Endothelial cell of umbilical vein (primary cell): ENCODE results near the gene TXNRD1. TPM values are rescaled to one million over a fixed set of nuclear protein-coding genes. Genes with fewer than 3 reads are reported as not detected.

Source experiments
- BruUV-seq: library from RNA; stranded (reverse); fragments of 400-500 nt; replicated peaks from 2 replicates; lab custom pipeline; 2021; lab: Mats Ljungman, UMichigan
- CTCF ChIA-PET: fragments of 300-600, 350-600 bp; sonication (Branson Sonifier 250); formaldehyde crosslinking; loops from one replicate; lab custom pipeline; 2021; ENCODE audit warnings: antibody characterized with exemption, inconsistent platforms; lab: Charles Lee
- POLR2A ChIA-PET: fragments of 300-600, 350-600 bp; sonication (Branson Sonifier 250); formaldehyde crosslinking; loops from one replicate; lab custom pipeline; 2021; ENCODE audit warnings: antibody characterized with exemption, inconsistent platforms; lab: Charles Lee
- DNase-seq: peaks from one replicate; pipeline ENCODE4 v3.0.0-alpha.2; 2011; ENCODE audit warnings: low read depth, low spot score
- FAIRE-seq: peaks from 2 replicates; lab custom pipeline; 2011; peaks lifted over from hg19 to GRCh38; lab: Jason Lieb, UNC
- H2AFZ ChIP-seq: 2 replicates; pipeline ENCODE4 v1.6.0; 2012; ENCODE audit warnings: low read depth, low read length, control low read depth, inconsistent platforms
- H3K27ac ChIP-seq: 2 replicates; pipeline ENCODE4 v1.5.1; 2011; ENCODE audit warnings: low read depth, mild to moderate bottlenecking, control low read depth, low read length, moderate library complexity; ENCODE audit not compliant: insufficient read depth
- H3K27me3 ChIP-seq, 2 experiments: 2 replicates each; pipeline versions ENCODE4 v1.6.0 to v1.6.1; 2011; ENCODE audit warnings: low read length in 2 of 2, mixed read lengths in 1 of 2; ENCODE audit not compliant: control insufficient read depth in 2 of 2, insufficient read depth in 2 of 2
- H3K36me3 ChIP-seq, 2 experiments: 2 replicates in 1 of 2; 3 replicates in 1 of 2; pipeline ENCODE4 v1.5.1; 2011; ENCODE audit warnings: low read length in 2 of 2, mild to moderate bottlenecking in 1 of 2, moderate library complexity in 1 of 2; ENCODE audit not compliant: control insufficient read depth in 2 of 2, insufficient read depth in 2 of 2; ENCODE audit errors: extremely low read depth in 1 of 2
- H3K4me1 ChIP-seq: 3 replicates; pipeline ENCODE4 v1.5.1; 2011; ENCODE audit warnings: mild to moderate bottlenecking, low read length; ENCODE audit not compliant: control insufficient read depth, insufficient read depth; ENCODE audit errors: extremely low read depth
- H3K4me2 ChIP-seq: 2 replicates; pipeline ENCODE4 v1.6.1; 2011; ENCODE audit warnings: low read length, control low read depth, mixed read lengths; ENCODE audit not compliant: insufficient read depth
- H3K4me3 ChIP-seq, 3 experiments: fragments of 200-600 bp in 1 of 3; sonication (generic), shearing (Covaris generic) in 1 of 3; replicated peaks in 1 of 3; 2 replicates each; pipeline ENCODE4 v1.5.1; 2011 to 2016; ENCODE audit warnings: control low read depth in 3 of 3, low read length in 3 of 3, mild to moderate bottlenecking in 2 of 3, inconsistent platforms in 1 of 3, low read depth in 1 of 3, moderate library complexity in 1 of 3; ENCODE audit not compliant: insufficient read depth in 1 of 3
- H3K79me2 ChIP-seq: 2 replicates; pipeline ENCODE4 v1.6.0; 2012; ENCODE audit warnings: low read length, inconsistent platforms; ENCODE audit not compliant: control insufficient read depth, insufficient read depth
- H3K9ac ChIP-seq: replicated peaks from 2 replicates; pipeline ENCODE3; 2011; ENCODE audit warnings: low read length, control low read depth; ENCODE audit not compliant: insufficient read depth; ENCODE audit errors: extremely low read depth
- H3K9me1 ChIP-seq: replicated peaks from 3 replicates; pipeline ENCODE4 v1.6.0; 2011; ENCODE audit warnings: mild to moderate bottlenecking, low read length; ENCODE audit not compliant: control insufficient read depth, insufficient read depth; ENCODE audit errors: extremely low read depth
- H3K9me3 ChIP-seq: replicated peaks from 2 replicates; pipeline ENCODE4 v1.5.1; 2012; ENCODE audit warnings: low read length, inconsistent platforms; ENCODE audit not compliant: control insufficient read depth, insufficient read depth
- H4K20me1 ChIP-seq: replicated peaks from 2 replicates; pipeline ENCODE3; 2011; ENCODE audit warnings: mild to moderate bottlenecking, low read length; ENCODE audit not compliant: control insufficient read depth, insufficient read depth; ENCODE audit errors: extremely low read depth
- EZH2 ChIP-seq: IDR thresholded peaks from 2 replicates; pipeline ENCODE4 v1.6.1; 2012; ENCODE audit warnings: borderline replicate concordance, low read depth, mild to moderate bottlenecking, moderate library complexity, low read length, inconsistent platforms; ENCODE audit not compliant: severe bottlenecking
- FOS ChIP-seq: IDR thresholded peaks from 2 replicates; pipeline ENCODE4 v1.6.1; 2011; ENCODE audit warnings: mild to moderate bottlenecking, low read length, moderate library complexity, borderline replicate concordance; ENCODE audit not compliant: insufficient read depth
- GATA2 ChIP-seq: IDR thresholded peaks from 2 replicates; pipeline ENCODE4 v1.7.0; 2011; ENCODE audit warnings: low read depth, mild to moderate bottlenecking, moderate library complexity, mixed read lengths, low read length; ENCODE audit not compliant: insufficient read length, insufficient read depth
- JUN ChIP-seq: IDR thresholded peaks from 2 replicates; pipeline ENCODE4 v1.6.1; 2011; ENCODE audit warnings: borderline replicate concordance, low read depth; ENCODE audit not compliant: insufficient read length, insufficient read depth
- MYC ChIP-seq: IDR thresholded peaks from one replicate; pipeline ENCODE4 v1.6.1; 2011; ENCODE audit warnings: mild to moderate bottlenecking, low read depth, low read length
- POLR2A ChIP-seq: IDR thresholded peaks from 2 replicates; pipeline ENCODE4 v1.6.1; 2012; ENCODE audit warnings: low read depth, mild to moderate bottlenecking, control low read depth, low read length
- POLR2AphosphoS5 ChIP-seq: IDR thresholded peaks from 2 replicates; pipeline ENCODE4 v1.6.1; 2012; ENCODE audit warnings: low read depth, mild to moderate bottlenecking, control low read depth, low read length, moderate library complexity; ENCODE audit not compliant: insufficient read depth
- dilution Hi-C: fragments of 300-500 bp; cut with MboI; formaldehyde crosslinking; loops from one replicate; pipeline ENCODE4 v1.15.0; 2019; ENCODE audit warnings: low sequenced_read_pairs; ENCODE audit not compliant: extremely low pct_ligation_motif_present
- intact Hi-C: fragments of 100-400 bp; cut with micrococcal nuclease; formaldehyde crosslinking; loops from one replicate; pipeline ENCODE4 v1.10.0; 2022
- polyA plus RNA-seq, 4 experiments: library from polyadenylated mRNA; depleted of rRNA in 3 of 4; stranded (reverse) in 3 of 4; unstranded in 1 of 4; fragments of >200 nt; gene quantifications; 2 replicates each; pipeline versions ENCODE4 v1.2.1 to v1.2.3, GENCODE V29; 2011 to 2012; ENCODE audit warnings: missing spikeins in 1 of 4
- total RNA-seq: library from RNA; stranded (reverse); gene quantifications from 2 replicates; pipeline ENCODE4 v1.2.3, GENCODE V29; 2021
- TF ChIP-seq, protein P1 (sequence below), 2 donors: IDR thresholded peaks; 1 replicate in 1 of 2; 2 replicates in 1 of 2; pipeline ENCODE4 v1.5.1; 2011; ENCODE audit warnings: low read length in 2 of 2, mild to moderate bottlenecking in 2 of 2, moderate library complexity in 2 of 2, control low read depth in 1 of 2, inconsistent platforms in 1 of 2, low read depth in 1 of 2; ENCODE audit not compliant: insufficient read depth in 1 of 2; ENCODE audit errors: extremely low read depth in 1 of 2
- TF ChIP-seq, protein P2 (sequence below): IDR thresholded peaks from 2 replicates; pipeline ENCODE4 v1.6.1; 2011; ENCODE audit not compliant: insufficient read depth, insufficient read length

Gene TXNRD1
- total and polyA plus RNA-seq, 2 donors (not counting 3 experiments of a cell fraction or from before 2014, with no cell fraction given) = 309 to 566 TPM

DNA sequence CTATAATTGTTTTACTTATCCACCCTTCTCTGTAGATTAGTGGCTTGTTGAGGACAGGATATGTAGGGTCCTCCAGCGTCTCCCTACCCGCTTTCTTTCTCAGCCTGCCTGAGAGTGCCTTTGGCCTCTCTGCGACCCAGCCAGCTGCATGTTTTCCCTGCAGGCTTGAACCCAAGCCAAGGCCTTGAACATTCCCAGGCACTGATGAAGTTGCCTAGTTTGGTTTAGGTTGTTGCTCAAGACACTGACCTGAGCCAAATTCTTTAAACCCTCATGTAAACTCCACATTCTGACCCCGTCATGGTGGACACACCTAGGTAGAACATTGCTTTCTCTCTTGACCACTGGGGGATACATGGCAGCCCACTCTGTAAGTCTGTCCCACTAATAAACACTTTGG, 33.4 kb upstream of the TXNRD1 start:
- Histone ChIP-seq H4K20me1 (no peaks in the 10 kb centered on the region), H2AFZ (no peak overlapping the region), H3K4me3 (no peak overlapping the region), H3K4me2 (no peak overlapping the region), H3K27me3 (no peaks in the 10 kb centered on the region), H3K9ac (no peak overlapping the region), H3K4me1 (peaks cover 2% of the 10 kb centered on the region), H3K27ac (no peak overlapping the region), H3K9me1 (no peaks in the 10 kb centered on the region), H3K79me2 (no peaks in the 10 kb centered on the region), H3K36me3 (no peaks in the 10 kb centered on the region), H3K9me3 (no peaks in the 10 kb centered on the region)
- DNase-seq (no peak), FAIRE-seq (no peak)
- BruUV-seq = no TSS peak
- CTCF ChIA-PET = no interaction called here
- POLR2A ChIA-PET = no interaction called here
- intact Hi-C loops (no loop called here), dilution Hi-C loops (no loop called here)
- TF ChIP-seq GATA2 (no peak), POLR2A (no peak), FOS (no peak), MYC (no peak), EZH2 (no peak), JUN (no peak), POLR2AphosphoS5 (no peak)
- TF ChIP-seq, protein P1, sequence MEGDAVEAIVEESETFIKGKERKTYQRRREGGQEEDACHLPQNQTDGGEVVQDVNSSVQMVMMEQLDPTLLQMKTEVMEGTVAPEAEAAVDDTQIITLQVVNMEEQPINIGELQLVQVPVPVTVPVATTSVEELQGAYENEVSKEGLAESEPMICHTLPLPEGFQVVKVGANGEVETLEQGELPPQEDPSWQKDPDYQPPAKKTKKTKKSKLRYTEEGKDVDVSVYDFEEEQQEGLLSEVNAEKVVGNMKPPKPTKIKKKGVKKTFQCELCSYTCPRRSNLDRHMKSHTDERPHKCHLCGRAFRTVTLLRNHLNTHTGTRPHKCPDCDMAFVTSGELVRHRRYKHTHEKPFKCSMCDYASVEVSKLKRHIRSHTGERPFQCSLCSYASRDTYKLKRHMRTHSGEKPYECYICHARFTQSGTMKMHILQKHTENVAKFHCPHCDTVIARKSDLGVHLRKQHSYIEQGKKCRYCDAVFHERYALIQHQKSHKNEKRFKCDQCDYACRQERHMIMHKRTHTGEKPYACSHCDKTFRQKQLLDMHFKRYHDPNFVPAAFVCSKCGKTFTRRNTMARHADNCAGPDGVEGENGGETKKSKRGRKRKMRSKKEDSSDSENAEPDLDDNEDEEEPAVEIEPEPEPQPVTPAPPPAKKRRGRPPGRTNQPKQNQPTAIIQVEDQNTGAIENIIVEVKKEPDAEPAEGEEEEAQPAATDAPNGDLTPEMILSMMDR (IDR thresholded peaks at IDR 0.05; ENCODE audit: extremely low read depth in 1 of 2, insufficient read depth in 1 of 2, low read depth in 1 of 2, low read length in 2 of 2) = no peak
- TF ChIP-seq, protein P2, sequence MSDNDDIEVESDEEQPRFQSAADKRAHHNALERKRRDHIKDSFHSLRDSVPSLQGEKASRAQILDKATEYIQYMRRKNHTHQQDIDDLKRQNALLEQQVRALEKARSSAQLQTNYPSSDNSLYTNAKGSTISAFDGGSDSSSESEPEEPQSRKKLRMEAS = no peak
